Esophagus squamous epithelium (tissue), 5 donors: ENCODE results near the gene OR51D1. TPM values are rescaled to one million over a fixed set of nuclear protein-coding genes. Genes with fewer than 3 reads are reported as not detected.

Source experiments
- DNase-seq: peaks from one replicate; lab custom pipeline; 2025; lab: John Stamatoyannopoulos, UW
- H3K27ac ChIP-seq, 4 donors: fragments of 200-600 bp; sonication (generic); one replicate each; pipeline ENCODE4 v1.5.1; 2016 to 2019; ENCODE audit warnings: mild to moderate bottlenecking in 1 of 4
- H3K27me3 ChIP-seq, 4 donors: fragments of 200-600 bp; sonication (generic); 1 replicate in 3 of 4; 2 replicates in 1 of 4; pipeline versions ENCODE4 v1.5.1 to v1.6.0; 2017 to 2021; ENCODE audit warnings: antibody characterized with exemption in 1 of 4
- H3K36me3 ChIP-seq, 3 donors: fragments of 200-600 bp; sonication (generic); one replicate each; pipeline ENCODE4 v1.5.1; 2016 to 2019
- H3K4me1 ChIP-seq, 3 donors: fragments of 200-600 bp; sonication (generic); one replicate each; pipeline ENCODE4 v1.5.1; 2017 to 2019
- H3K4me3 ChIP-seq, 4 donors: fragments of 200-600 bp; sonication (generic); 1 replicate in 3 of 4; 2 replicates in 1 of 4; pipeline ENCODE4 v1.5.1; 2016 to 2019; ENCODE audit warnings: mild to moderate bottlenecking in 2 of 4, moderate library complexity in 1 of 4
- H3K9me3 ChIP-seq, 3 donors: fragments of 200-600 bp; sonication (generic); one replicate each; pipeline ENCODE4 v1.5.1; 2016 to 2019
- CTCF ChIP-seq, 6 experiments: fragments of 450-650 bp in 4 of 6; fragments of 200-600 bp in 2 of 6; sonication (generic) in 2 of 6; IDR thresholded peaks; one replicate each; pipeline ENCODE4 v1.5.1; 2016 to 2019; ENCODE audit warnings: antibody characterized with exemption in 6 of 6, mild to moderate bottlenecking in 4 of 6, moderate library complexity in 4 of 6
- POLR2A ChIP-seq, 4 donors: fragments of 450-650 bp; IDR thresholded peaks; one replicate each; pipeline ENCODE4 v1.6.1; 2017; ENCODE audit warnings: antibody characterized with exemption in 4 of 4, mild to moderate bottlenecking in 4 of 4, moderate library complexity in 3 of 4
- WGBS, 2 donors: methylation state at CpG; one replicate each; pipeline ENCODE4 v1.1.5; 2018; 5-methylcytosine and 5-hydroxymethylcytosine counted together
- intact Hi-C: fragments of 100-400 bp; cut with DNase I; formaldehyde crosslinking; loops from one replicate; pipeline ENCODE4 v1.15.0; 2022
- total RNA-seq, 4 donors: library from RNA; depleted of rRNA; stranded (reverse); fragments of >200 nt; gene quantifications; one replicate each; pipeline ENCODE4 v1.1.0, GENCODE V29; 2016
- donor health status: DM: yes; HTN: yes; CAD: no.

Gene OR51D1
- total RNA-seq, 4 donors from 2014 or later, result not detected

- WGBS, 2 donors, result 77 to 85% methylated on average over 2 to 3 of the region's 3 CpGs
- intact Hi-C loops, result loop anchor here (10.0 kb wide), 1 partner anchor 453 kb away; no protein-coding TSS in a partner anchor
- Histone ChIP-seq H3K4me1 (peaks cover 0 to 6% (median 4%) of the 10 kb centered on the region in 3 donors), H3K36me3 (no peaks in the 10 kb centered on the region), H3K4me3 (no peak overlapping the region), H3K27ac (no peak overlapping the region), H3K9me3 (no peaks in the 10 kb centered on the region), H3K27me3 (peaks cover 0 to 12% (median 0%) of the 10 kb centered on the region in 4 donors)
- TF ChIP-seq POLR2A (IDR thresholded peaks at IDR 0.05) (no peak), CTCF (IDR thresholded peaks at IDR 0.05) (no peak)
- DNase-seq, result no peak
Observed at GRCh38 chr11:4637662-4638047, 378 bp downstream of the OR51D1 start.

- WGBS, 2 donors, result 92 to 94% methylated on average over 5 to 6 of the region's 6 CpGs
- Histone ChIP-seq H3K4me1 (peaks cover 0 to 6% (median 4%) of the 10 kb centered on the region in 3 donors), H3K4me3 (no peak overlapping the region), H3K36me3 (no peaks in the 10 kb centered on the region), H3K27ac (no peak overlapping the region), H3K27me3 (peaks cover 0 to 12% (median 0%) of the 10 kb centered on the region in 4 donors), H3K9me3 (no peaks in the 10 kb centered on the region)
- DNase-seq, result no peak
- intact Hi-C loops, result loop anchor here (10.0 kb wide), 1 partner anchor 455 kb away; no protein-coding TSS in a partner anchor
- TF ChIP-seq CTCF (IDR thresholded peaks at IDR 0.05) (no peak), POLR2A (IDR thresholded peaks at IDR 0.05) (no peak)
Observed at GRCh38 chr11:4639931-4640330, 2.7 kb downstream of the OR51D1 start.

- TF ChIP-seq CTCF (IDR thresholded peaks at IDR 0.05) (no peak), POLR2A (IDR thresholded peaks at IDR 0.05) (no peak)
- intact Hi-C loops, result no loop called here
- DNase-seq, result no peak
- Histone ChIP-seq H3K27ac (no peak overlapping the region), H3K27me3 (peaks cover 0 to 12% (median 0%) of the 10 kb centered on the region in 4 donors), H3K9me3 (no peaks in the 10 kb centered on the region), H3K4me1 (peaks cover 0 to 6% (median 4%) of the 10 kb centered on the region in 3 donors), H3K4me3 (no peak overlapping the region), H3K36me3 (no peaks in the 10 kb centered on the region)
- WGBS, 2 donors, result 79 to 80% methylated on average over 7 of the region's 7 CpGs
Observed at GRCh38 chr11:4641501-4641900, 4.2 kb downstream of the OR51D1 start.

GRCh38 chr11:4642043-4642442 is 4.8 kb downstream of the OR51D1 start:
- 55 to 61% methylated on average over 4 of the region's 7 CpGs for WGBS, 2 donors
- TF ChIP-seq POLR2A (IDR thresholded peaks at IDR 0.05) (no peak), CTCF (IDR thresholded peaks at IDR 0.05) (no peak)
- H3K4me3 ChIP-seq, result no peak overlapping the region
- no peak overlapping the region for H3K27ac ChIP-seq
- H3K9me3 ChIP-seq, result no peaks in the 10 kb centered on the region
- peaks cover 0 to 7% (median 0%) of the 10 kb centered on the region in 4 donors for H3K27me3 ChIP-seq
- DNase-seq, result no peak
- H3K4me1 ChIP-seq, result peaks cover 0 to 3% (median 3%) of the 10 kb centered on the region in 3 donors
- no peaks in the 10 kb centered on the region for H3K36me3 ChIP-seq
- intact Hi-C loops, result no loop called here

- DNase-seq, result no peak
- H3K27ac ChIP-seq, result peak overlapping the region in 1 of 4 donors; percentile 2
- peaks cover 0 to 5% (median 0%) of the 10 kb centered on the region in 3 donors for H3K4me1 ChIP-seq
- intact Hi-C loops, result no loop called here
- no peak overlapping the region for H3K4me3 ChIP-seq
- no peak for TF ChIP-seq CTCF (IDR thresholded peaks at IDR 0.05)
- TF ChIP-seq POLR2A (IDR thresholded peaks at IDR 0.05), result no peak
- WGBS, 2 donors, result 23 to 35% methylated on average over 5 of the region's 5 CpGs
- no peaks in the 10 kb centered on the region for H3K9me3 ChIP-seq
- H3K36me3 ChIP-seq, result no peaks in the 10 kb centered on the region
- no peaks in the 10 kb centered on the region for H3K27me3 ChIP-seq
Observed at GRCh38 chr11:4643076-4643475, 5.8 kb downstream of the OR51D1 start.
